Renal cortex interstitium (tissue), 3 donors: ENCODE results near the gene USP37. TPM values are rescaled to one million over a fixed set of nuclear protein-coding genes. Genes with fewer than 3 reads are reported as not detected.

Experiments used
- polyA plus RNA-seq, 3 donors: library from polyadenylated mRNA; unstranded; fragments of 120-200 nt; gene quantifications; one replicate each; pipeline ENCODE4 v1.2.1, GENCODE V29; 2013; ENCODE audit not compliant: insufficient read length in 3 of 3

The USP37 gene
- polyA plus RNA-seq, 3 donors = 14.8 to 18.6 (median 17.2) TPM

Other genes starting within 250 kb of the USP37 start
- gene CATIP, start 211.5 kb downstream of the USP37 start, polyA plus RNA-seq = 1 to 10 TPM; 4.5 to 8.0 (median 4.9) TPM
- 1 to 10 TPM in 2 of 3 donors, under 1 TPM in 1; 0.99 to 2.2 (median 1.6) TPM for gene SLC11A1, start 186.1 kb downstream of the USP37 start, polyA plus RNA-seq
- 100 to 1,000 TPM; 122 to 161 (median 157) TPM for gene CTDSP1, start 168.5 kb downstream of the USP37 start, polyA plus RNA-seq
- 10 to 100 TPM; 21.3 to 41.5 (median 21.6) TPM for gene VIL1, start 149.2 kb downstream of the USP37 start, polyA plus RNA-seq
- gene CNOT9, start 488 bp upstream of the USP37 start, polyA plus RNA-seq = 10 to 100 TPM; 49.4 to 55.2 (median 52.3) TPM
- 1 to 10 TPM; 7.2 to 9.9 (median 9.4) TPM for gene PLCD4, start 39.5 kb upstream of the USP37 start, polyA plus RNA-seq
- gene ZNF142, start 91.3 kb upstream of the USP37 start, polyA plus RNA-seq = 10 to 100 TPM; 17.4 to 20.9 (median 20.3) TPM
- gene BCS1L, start 91.3 kb upstream of the USP37 start, polyA plus RNA-seq = 10 to 100 TPM; 47.0 to 61.3 (median 49.1) TPM
- gene RNF25, start 103.7 kb upstream of the USP37 start, polyA plus RNA-seq = 10 to 100 TPM; 44.4 to 47.2 (median 46.8) TPM
- 100 to 1,000 TPM in 1 of 3 donors, 10 to 100 TPM in 2; 66.6 to 113 (median 81.3) TPM for gene STK36, start 103.7 kb upstream of the USP37 start, polyA plus RNA-seq
- 10 to 100 TPM; 30.9 to 43.7 (median 34.0) TPM for gene TTLL4, start 142.5 kb upstream of the USP37 start, polyA plus RNA-seq
- 10 to 100 TPM; 42.8 to 61.9 (median 49.1) TPM for gene CYP27A1, start 213.8 kb upstream of the USP37 start, polyA plus RNA-seq